Endothelial cell of umbilical vein (primary cell): Measurements from ENCODE around the gene RASL10A. TPM values are rescaled to one million over a fixed set of nuclear protein-coding genes. Genes with fewer than 3 reads are reported as not detected.

Experiments used
- BruUV-seq: library from RNA; stranded (reverse); fragments of 400-500 nt; replicated peaks from 2 replicates; lab custom pipeline; 2021; lab: Mats Ljungman, UMichigan
- CTCF ChIA-PET: fragments of 300-600, 350-600 bp; sonication (Branson Sonifier 250); formaldehyde crosslinking; loops from one replicate; lab custom pipeline; 2021; ENCODE audit warnings: antibody characterized with exemption, inconsistent platforms; lab: Charles Lee
- POLR2A ChIA-PET: fragments of 300-600, 350-600 bp; sonication (Branson Sonifier 250); formaldehyde crosslinking; loops from one replicate; lab custom pipeline; 2021; ENCODE audit warnings: antibody characterized with exemption, inconsistent platforms; lab: Charles Lee
- DNase-seq: peaks from one replicate; pipeline ENCODE4 v3.0.0-alpha.2; 2011; ENCODE audit warnings: low read depth, low spot score
- FAIRE-seq: peaks from 2 replicates; lab custom pipeline; 2011; peaks lifted over from hg19 to GRCh38; lab: Jason Lieb, UNC
- H2AFZ ChIP-seq: 2 replicates; pipeline ENCODE4 v1.6.0; 2012; ENCODE audit warnings: low read depth, low read length, control low read depth, inconsistent platforms
- H3K27ac ChIP-seq: 2 replicates; pipeline ENCODE4 v1.5.1; 2011; ENCODE audit warnings: low read depth, mild to moderate bottlenecking, control low read depth, low read length, moderate library complexity; ENCODE audit not compliant: insufficient read depth
- H3K27me3 ChIP-seq, 2 experiments: 2 replicates each; pipeline versions ENCODE4 v1.6.0 to v1.6.1; 2011; ENCODE audit warnings: low read length in 2 of 2, mixed read lengths in 1 of 2; ENCODE audit not compliant: control insufficient read depth in 2 of 2, insufficient read depth in 2 of 2
- H3K36me3 ChIP-seq, 2 experiments: 2 replicates in 1 of 2; 3 replicates in 1 of 2; pipeline ENCODE4 v1.5.1; 2011; ENCODE audit warnings: low read length in 2 of 2, mild to moderate bottlenecking in 1 of 2, moderate library complexity in 1 of 2; ENCODE audit not compliant: control insufficient read depth in 2 of 2, insufficient read depth in 2 of 2; ENCODE audit errors: extremely low read depth in 1 of 2
- H3K4me1 ChIP-seq: 3 replicates; pipeline ENCODE4 v1.5.1; 2011; ENCODE audit warnings: mild to moderate bottlenecking, low read length; ENCODE audit not compliant: control insufficient read depth, insufficient read depth; ENCODE audit errors: extremely low read depth
- H3K4me2 ChIP-seq: 2 replicates; pipeline ENCODE4 v1.6.1; 2011; ENCODE audit warnings: low read length, control low read depth, mixed read lengths; ENCODE audit not compliant: insufficient read depth
- H3K4me3 ChIP-seq, 3 experiments: fragments of 200-600 bp in 1 of 3; sonication (generic), shearing (Covaris generic) in 1 of 3; replicated peaks in 1 of 3; 2 replicates each; pipeline ENCODE4 v1.5.1; 2011 to 2016; ENCODE audit warnings: control low read depth in 3 of 3, low read length in 3 of 3, mild to moderate bottlenecking in 2 of 3, inconsistent platforms in 1 of 3, low read depth in 1 of 3, moderate library complexity in 1 of 3; ENCODE audit not compliant: insufficient read depth in 1 of 3
- H3K79me2 ChIP-seq: 2 replicates; pipeline ENCODE4 v1.6.0; 2012; ENCODE audit warnings: low read length, inconsistent platforms; ENCODE audit not compliant: control insufficient read depth, insufficient read depth
- H3K9ac ChIP-seq: replicated peaks from 2 replicates; pipeline ENCODE3; 2011; ENCODE audit warnings: low read length, control low read depth; ENCODE audit not compliant: insufficient read depth; ENCODE audit errors: extremely low read depth
- H3K9me1 ChIP-seq: replicated peaks from 3 replicates; pipeline ENCODE4 v1.6.0; 2011; ENCODE audit warnings: mild to moderate bottlenecking, low read length; ENCODE audit not compliant: control insufficient read depth, insufficient read depth; ENCODE audit errors: extremely low read depth
- H3K9me3 ChIP-seq: replicated peaks from 2 replicates; pipeline ENCODE4 v1.5.1; 2012; ENCODE audit warnings: low read length, inconsistent platforms; ENCODE audit not compliant: control insufficient read depth, insufficient read depth
- H4K20me1 ChIP-seq: replicated peaks from 2 replicates; pipeline ENCODE3; 2011; ENCODE audit warnings: mild to moderate bottlenecking, low read length; ENCODE audit not compliant: control insufficient read depth, insufficient read depth; ENCODE audit errors: extremely low read depth
- EZH2 ChIP-seq: IDR thresholded peaks from 2 replicates; pipeline ENCODE4 v1.6.1; 2012; ENCODE audit warnings: borderline replicate concordance, low read depth, mild to moderate bottlenecking, moderate library complexity, low read length, inconsistent platforms; ENCODE audit not compliant: severe bottlenecking
- FOS ChIP-seq: IDR thresholded peaks from 2 replicates; pipeline ENCODE4 v1.6.1; 2011; ENCODE audit warnings: mild to moderate bottlenecking, low read length, moderate library complexity, borderline replicate concordance; ENCODE audit not compliant: insufficient read depth
- GATA2 ChIP-seq: IDR thresholded peaks from 2 replicates; pipeline ENCODE4 v1.7.0; 2011; ENCODE audit warnings: low read depth, mild to moderate bottlenecking, moderate library complexity, mixed read lengths, low read length; ENCODE audit not compliant: insufficient read length, insufficient read depth
- MYC ChIP-seq: IDR thresholded peaks from one replicate; pipeline ENCODE4 v1.6.1; 2011; ENCODE audit warnings: mild to moderate bottlenecking, low read depth, low read length
- POLR2A ChIP-seq: IDR thresholded peaks from 2 replicates; pipeline ENCODE4 v1.6.1; 2012; ENCODE audit warnings: low read depth, mild to moderate bottlenecking, control low read depth, low read length
- POLR2AphosphoS5 ChIP-seq: IDR thresholded peaks from 2 replicates; pipeline ENCODE4 v1.6.1; 2012; ENCODE audit warnings: low read depth, mild to moderate bottlenecking, control low read depth, low read length, moderate library complexity; ENCODE audit not compliant: insufficient read depth
- dilution Hi-C: fragments of 300-500 bp; cut with MboI; formaldehyde crosslinking; loops from one replicate; pipeline ENCODE4 v1.15.0; 2019; ENCODE audit warnings: low sequenced_read_pairs; ENCODE audit not compliant: extremely low pct_ligation_motif_present
- intact Hi-C: fragments of 100-400 bp; cut with micrococcal nuclease; formaldehyde crosslinking; loops from one replicate; pipeline ENCODE4 v1.10.0; 2022
- polyA plus RNA-seq, 4 experiments: library from polyadenylated mRNA; depleted of rRNA in 3 of 4; stranded (reverse) in 3 of 4; unstranded in 1 of 4; fragments of >200 nt; gene quantifications; 2 replicates each; pipeline versions ENCODE4 v1.2.1 to v1.2.3, GENCODE V29; 2011 to 2012; ENCODE audit warnings: missing spikeins in 1 of 4
- total RNA-seq: library from RNA; stranded (reverse); gene quantifications from 2 replicates; pipeline ENCODE4 v1.2.3, GENCODE V29; 2021
- TF ChIP-seq, protein P1 (sequence below), 2 donors: IDR thresholded peaks; 1 replicate in 1 of 2; 2 replicates in 1 of 2; pipeline ENCODE4 v1.5.1; 2011; ENCODE audit warnings: low read length in 2 of 2, mild to moderate bottlenecking in 2 of 2, moderate library complexity in 2 of 2, control low read depth in 1 of 2, inconsistent platforms in 1 of 2, low read depth in 1 of 2; ENCODE audit not compliant: insufficient read depth in 1 of 2; ENCODE audit errors: extremely low read depth in 1 of 2
- TF ChIP-seq, protein P2 (sequence below): IDR thresholded peaks from 2 replicates; pipeline ENCODE4 v1.6.1; 2011; ENCODE audit not compliant: insufficient read depth, insufficient read length

The RASL10A gene
- total and polyA plus RNA-seq, 2 donors (not counting 3 experiments of a cell fraction or from before 2014, with no cell fraction given), result 1.1 to 1.9 TPM

DNA sequence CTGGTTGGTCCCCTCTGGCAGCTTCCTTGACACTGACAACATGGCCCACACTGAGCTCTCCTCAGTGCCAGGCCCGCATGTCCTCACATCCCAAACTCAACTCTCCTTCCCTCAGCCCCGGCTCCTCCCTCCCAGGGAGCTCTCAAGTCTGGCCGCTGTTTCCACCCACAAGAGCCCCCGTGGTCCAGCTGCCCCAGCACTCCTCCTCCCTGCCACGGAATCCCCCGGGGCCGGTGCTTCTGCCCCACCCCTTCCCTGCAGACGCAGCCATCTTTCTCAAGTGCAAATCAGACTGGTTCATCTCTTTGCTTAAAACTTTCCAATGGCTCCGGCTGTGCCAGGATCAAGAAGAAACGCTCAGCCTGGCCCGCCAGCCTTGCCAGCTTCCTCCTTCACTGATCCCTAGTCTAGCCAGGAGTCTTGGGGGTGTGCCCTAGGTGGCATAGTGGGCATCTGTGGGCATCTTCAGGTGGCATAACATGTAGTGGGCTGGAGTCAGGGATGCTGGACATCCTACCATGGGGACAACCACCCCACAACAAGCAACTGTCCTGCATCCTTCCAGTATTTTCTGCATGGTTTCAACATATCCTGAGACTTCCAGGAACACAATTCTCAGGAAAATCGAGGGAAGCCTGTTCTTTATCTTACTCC is 22.3 kb upstream of the RASL10A start:
- H3K9me3 ChIP-seq, result no peaks in the 10 kb centered on the region
- H3K9ac ChIP-seq, result no peak overlapping the region
- H3K4me2 ChIP-seq, result no peak overlapping the region
- H4K20me1 ChIP-seq, result no peaks in the 10 kb centered on the region
- dilution Hi-C loops (no loop called here), intact Hi-C loops (no loop called here)
- no peak for TF ChIP-seq GATA2
- TF ChIP-seq EZH2, result no peak
- POLR2A ChIA-PET, result no interaction called here
- DNase-seq (no peak), FAIRE-seq (no peak)
- H2AFZ ChIP-seq, result no peak overlapping the region
- CTCF ChIA-PET, result interaction anchor here (0.9 to 1.9 kb wide), 3 partner anchors 10 to 22 kb away, joined by 3 to 6 read pairs (median 5); no protein-coding TSS in a partner anchor
- no peak overlapping the region for H3K27ac ChIP-seq
- no TSS peak for BruUV-seq
- no peaks in the 10 kb centered on the region for H3K4me1 ChIP-seq
- no peaks in the 10 kb centered on the region for H3K27me3 ChIP-seq
- H3K9me1 ChIP-seq, result no peaks in the 10 kb centered on the region
- H3K4me3 ChIP-seq, result no peak overlapping the region
- H3K36me3 ChIP-seq, result peaks cover 13 to 82% of the 10 kb centered on the region in 2 experiments
- H3K79me2 ChIP-seq, result no peaks in the 10 kb centered on the region

- H3K9me3 ChIP-seq, result no peaks in the 10 kb centered on the region
- intact Hi-C loops, result no loop called here
- no peak overlapping the region for H3K4me3 ChIP-seq
- no peak overlapping the region for H3K9ac ChIP-seq
- H3K27ac ChIP-seq, result no peak overlapping the region
- TF ChIP-seq EZH2 (no peak), POLR2AphosphoS5 (no peak), GATA2 (no peak), POLR2A (no peak), FOS (no peak), MYC (no peak)
- TF ChIP-seq, protein P1, sequence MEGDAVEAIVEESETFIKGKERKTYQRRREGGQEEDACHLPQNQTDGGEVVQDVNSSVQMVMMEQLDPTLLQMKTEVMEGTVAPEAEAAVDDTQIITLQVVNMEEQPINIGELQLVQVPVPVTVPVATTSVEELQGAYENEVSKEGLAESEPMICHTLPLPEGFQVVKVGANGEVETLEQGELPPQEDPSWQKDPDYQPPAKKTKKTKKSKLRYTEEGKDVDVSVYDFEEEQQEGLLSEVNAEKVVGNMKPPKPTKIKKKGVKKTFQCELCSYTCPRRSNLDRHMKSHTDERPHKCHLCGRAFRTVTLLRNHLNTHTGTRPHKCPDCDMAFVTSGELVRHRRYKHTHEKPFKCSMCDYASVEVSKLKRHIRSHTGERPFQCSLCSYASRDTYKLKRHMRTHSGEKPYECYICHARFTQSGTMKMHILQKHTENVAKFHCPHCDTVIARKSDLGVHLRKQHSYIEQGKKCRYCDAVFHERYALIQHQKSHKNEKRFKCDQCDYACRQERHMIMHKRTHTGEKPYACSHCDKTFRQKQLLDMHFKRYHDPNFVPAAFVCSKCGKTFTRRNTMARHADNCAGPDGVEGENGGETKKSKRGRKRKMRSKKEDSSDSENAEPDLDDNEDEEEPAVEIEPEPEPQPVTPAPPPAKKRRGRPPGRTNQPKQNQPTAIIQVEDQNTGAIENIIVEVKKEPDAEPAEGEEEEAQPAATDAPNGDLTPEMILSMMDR (IDR thresholded peaks at IDR 0.05; ENCODE audit: extremely low read depth in 1 of 2, insufficient read depth in 1 of 2, low read depth in 1 of 2, low read length in 2 of 2), result no peak
- TF ChIP-seq, protein P2, sequence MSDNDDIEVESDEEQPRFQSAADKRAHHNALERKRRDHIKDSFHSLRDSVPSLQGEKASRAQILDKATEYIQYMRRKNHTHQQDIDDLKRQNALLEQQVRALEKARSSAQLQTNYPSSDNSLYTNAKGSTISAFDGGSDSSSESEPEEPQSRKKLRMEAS, result no peak
- no peaks in the 10 kb centered on the region for H3K4me1 ChIP-seq
- no peaks in the 10 kb centered on the region for H3K79me2 ChIP-seq
- no peaks in the 10 kb centered on the region for H3K27me3 ChIP-seq
- FAIRE-seq (no peak), DNase-seq (no peak)
- H4K20me1 ChIP-seq, result no peaks in the 10 kb centered on the region
- dilution Hi-C loops, result no loop called here
- no peaks in the 10 kb centered on the region for H3K9me1 ChIP-seq
- CTCF ChIA-PET, result interaction anchor here (0.9 to 1.9 kb wide), 3 partner anchors 11 to 23 kb away, joined by 3 to 6 read pairs (median 5); no protein-coding TSS in a partner anchor
- no peak overlapping the region for H2AFZ ChIP-seq
- POLR2A ChIA-PET, result no interaction called here
- H3K36me3 ChIP-seq, result peaks cover 13 to 81% of the 10 kb centered on the region in 2 experiments
- H3K4me2 ChIP-seq, result no peak overlapping the region
- BruUV-seq, result no TSS peak
Observed at GRCh38 chr22:29336751-29337490, 21.4 kb upstream of the RASL10A start.
